Stimulated activated CD4-positive, alpha-beta T cell treated with anti-CD3 and anti-CD28 coated beads, Interleukin-4, amount 100 ng/mL, for 4 hours (primary cell): ENCODE data around the gene DCLK1.

ENCODE experiments used
- DNase-seq, 2 experiments: peaks; one replicate each; pipeline ENCODE4 v3.0.0-alpha.2; 2020

The DCLK1 gene

GRCh38 chr13:35814605-35815011 is 316.6 kb downstream of the DCLK1 start:
- no peak for DNase-seq

GRCh38 chr13:35812736-35813135 is 318.4 kb downstream of the DCLK1 start:
- DNase-seq, result no peak

DNA sequence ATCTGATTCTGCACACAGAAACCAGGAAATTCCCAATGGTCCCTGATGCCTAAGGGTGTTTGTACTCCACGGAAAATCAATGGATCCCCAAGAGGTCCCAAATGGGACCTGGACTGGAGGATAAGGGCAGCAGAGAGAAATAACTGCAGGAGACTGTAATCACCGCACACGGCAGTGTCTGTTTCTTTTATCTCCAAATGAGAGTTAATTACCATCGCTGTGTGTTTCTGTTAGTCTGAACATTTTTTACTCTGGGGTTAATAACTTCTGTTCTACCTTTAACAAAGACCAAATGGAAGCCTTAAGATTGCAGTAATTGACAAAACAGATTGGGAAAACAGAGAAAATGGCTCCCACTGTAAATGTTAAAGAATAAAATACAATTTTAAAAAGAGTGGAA is 320.9 kb downstream of the DCLK1 start:
- no peak for DNase-seq

DNA sequence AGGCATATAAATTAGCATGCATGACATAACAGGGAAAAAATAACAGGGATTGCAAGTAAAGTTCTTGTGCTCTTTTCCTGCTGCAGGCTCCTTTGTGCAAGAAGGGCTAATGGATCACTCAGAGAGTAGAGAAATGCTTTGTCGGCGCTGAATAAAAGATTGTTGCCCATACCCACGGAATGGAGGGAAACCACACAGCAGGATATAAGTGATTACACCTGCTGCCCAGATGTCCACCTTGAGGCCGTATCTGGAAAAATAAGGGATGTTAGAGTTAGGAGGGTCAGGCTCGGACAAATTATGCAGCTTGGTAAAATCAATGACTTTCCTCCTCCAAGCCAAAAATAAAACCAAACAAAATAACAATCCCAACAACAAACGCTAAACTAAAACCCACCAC is 322.3 kb downstream of the DCLK1 start:
- DNase-seq, result no peak

GRCh38 chr13:35804901-35805300 is 326.3 kb downstream of the DCLK1 start:
- DNase-seq, result no peak

GRCh38 chr13:35797991-35798390 is 333.2 kb downstream of the DCLK1 start:
- no peak for DNase-seq

DNA sequence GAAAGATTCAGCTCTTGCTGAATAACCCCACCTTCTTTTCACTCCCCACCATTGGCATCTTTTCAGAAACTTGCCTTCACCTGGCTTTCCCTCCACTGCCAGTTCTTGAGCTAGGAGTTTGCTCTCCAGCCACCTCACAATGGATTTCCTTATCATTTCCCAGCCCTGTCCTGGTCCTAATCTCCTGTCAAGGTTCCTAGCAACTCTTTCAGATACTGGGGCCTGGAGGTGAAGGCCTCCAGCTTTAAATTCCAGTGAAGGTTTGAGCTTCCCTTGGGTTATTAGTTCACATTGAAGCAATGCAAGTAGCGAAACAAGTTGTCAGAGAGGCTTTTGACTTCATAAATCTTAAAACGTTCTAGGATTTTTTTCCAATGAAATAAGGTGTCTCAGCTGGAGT is 333.9 kb downstream of the DCLK1 start:
- DNase-seq, result no peak

- no peak for DNase-seq
Observed at GRCh38 chr13:35796623-35797022, 334.6 kb downstream of the DCLK1 start.

DNA sequence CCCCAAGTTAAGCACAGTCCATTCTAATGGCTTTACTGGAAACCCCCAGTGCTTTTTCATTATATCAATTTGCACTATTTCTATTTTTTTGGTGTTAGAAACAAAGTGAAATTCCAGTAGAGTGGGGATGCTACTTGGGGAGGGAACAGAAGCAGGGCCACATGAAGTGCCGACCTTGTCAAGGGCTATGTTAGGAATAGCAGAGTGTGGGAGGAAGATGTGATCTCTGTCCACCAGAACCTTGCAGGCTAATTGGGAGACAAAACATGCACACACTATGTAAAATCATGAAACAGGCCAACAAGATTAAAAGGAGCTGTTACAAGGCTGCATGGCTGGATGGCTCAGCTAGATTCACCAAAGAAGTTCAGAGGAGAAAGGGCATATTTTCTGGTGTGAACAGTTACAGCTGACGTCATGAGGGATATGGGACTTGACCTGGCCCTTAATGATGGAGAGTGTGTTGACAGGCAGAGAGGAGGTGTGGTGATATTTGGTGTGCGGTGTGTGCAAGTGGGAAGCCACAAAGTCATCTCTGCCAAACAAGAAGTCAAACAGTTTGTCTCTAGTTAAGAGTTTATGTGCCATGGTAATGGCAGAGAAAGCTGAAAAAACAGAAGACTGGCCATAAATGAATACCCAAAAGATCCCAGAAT is 336.3 kb downstream of the DCLK1 start:
- DNase-seq, result no peak

- no peak for DNase-seq
Observed at GRCh38 chr13:35793823-35794222, 337.4 kb downstream of the DCLK1 start.

DNA sequence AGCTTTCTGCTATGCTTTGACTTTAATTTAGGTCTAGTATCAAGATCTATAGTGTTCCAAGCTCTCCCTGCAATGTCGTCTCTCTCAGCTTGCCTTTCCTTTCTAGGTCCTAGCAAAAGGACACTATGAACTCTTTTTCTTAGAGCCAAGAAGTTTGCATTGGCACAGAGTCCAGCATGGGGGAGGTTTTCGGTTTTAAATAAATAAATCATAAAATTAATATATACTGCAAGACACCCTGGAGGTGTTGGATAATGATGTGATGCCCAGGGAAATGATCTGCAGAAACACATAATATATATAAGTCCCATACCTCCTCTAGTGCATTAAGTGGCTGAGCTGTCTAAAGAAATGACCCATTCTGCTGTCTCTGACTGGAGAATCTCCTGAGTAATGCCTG is 338.3 kb downstream of the DCLK1 start:
- no peak for DNase-seq

GRCh38 chr13:35792021-35792420 is 339.2 kb downstream of the DCLK1 start:
- DNase-seq, result no peak

DNA sequence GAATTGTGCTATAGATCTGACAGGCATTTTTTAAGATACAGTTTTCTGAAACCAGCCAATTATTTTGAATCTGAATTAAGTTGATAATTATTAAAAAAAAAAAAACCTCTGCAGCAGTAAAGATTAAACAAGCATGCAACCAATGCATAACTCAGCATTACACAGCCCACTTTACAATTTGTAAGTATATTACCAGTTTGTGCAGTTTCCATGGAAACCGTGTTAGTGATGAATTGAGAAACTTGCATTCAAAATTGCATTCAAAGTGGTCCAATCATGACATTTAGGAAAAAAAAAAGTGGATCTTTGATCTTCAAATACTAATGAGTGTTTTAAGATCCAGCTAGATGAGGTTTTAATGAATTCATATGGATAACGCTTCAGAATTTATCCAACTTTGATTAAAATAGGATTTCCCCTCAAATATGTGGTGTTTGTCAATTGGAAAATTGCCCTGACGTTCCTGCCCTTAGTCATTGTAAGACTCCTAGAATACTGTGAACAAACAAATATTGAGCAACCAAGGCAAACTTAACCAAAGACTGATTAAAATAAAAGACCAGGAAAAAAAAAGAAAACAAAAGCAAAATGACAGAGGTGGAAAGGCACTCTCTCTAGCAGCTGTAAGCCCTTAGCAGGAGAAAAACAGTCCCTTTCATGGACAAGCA is 339.9 kb downstream of the DCLK1 start:
- DNase-seq, result no peak

DNA sequence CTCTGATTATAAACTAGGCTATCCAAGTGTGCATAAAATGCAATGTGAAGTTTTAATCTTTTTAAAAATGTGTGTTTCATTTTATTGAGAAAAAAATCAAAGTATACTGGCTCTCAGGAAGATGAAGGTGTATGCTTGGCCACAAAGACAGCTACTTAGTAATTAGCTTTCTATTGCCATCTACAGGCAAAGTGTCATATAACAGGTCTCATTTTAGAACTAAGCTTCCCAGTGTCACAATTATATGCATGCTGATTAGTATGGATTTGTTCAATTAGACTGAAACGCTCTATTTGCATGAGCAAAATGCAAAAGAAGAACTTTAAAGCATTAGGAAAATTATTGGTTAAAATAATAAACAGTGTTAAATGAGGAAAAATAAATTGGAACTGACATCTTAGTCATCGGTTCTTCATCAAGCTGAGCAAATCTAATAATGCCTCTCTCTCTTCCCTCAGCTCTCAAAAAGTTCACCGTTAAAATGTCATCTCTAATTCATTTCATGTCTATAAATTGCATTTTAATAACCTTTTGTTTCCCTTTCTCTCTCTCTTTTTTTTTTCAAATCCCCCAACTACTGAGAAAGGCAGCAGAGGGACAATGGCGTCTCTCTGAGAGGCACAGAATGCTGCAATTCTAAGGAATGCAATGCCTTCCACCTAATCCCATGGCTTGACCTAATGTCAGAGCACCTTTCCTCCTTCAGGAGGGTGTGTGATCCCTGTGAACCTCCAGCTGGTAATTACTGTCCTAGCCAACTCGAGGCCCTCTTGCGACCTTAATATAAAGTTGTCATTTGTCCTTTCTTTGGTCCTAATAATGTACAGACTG is 341.6 kb downstream of the DCLK1 start:
- no peak for DNase-seq

- DNase-seq, result no peak
Observed at GRCh38 chr13:35787937-35788336, 343.2 kb downstream of the DCLK1 start.

DNA sequence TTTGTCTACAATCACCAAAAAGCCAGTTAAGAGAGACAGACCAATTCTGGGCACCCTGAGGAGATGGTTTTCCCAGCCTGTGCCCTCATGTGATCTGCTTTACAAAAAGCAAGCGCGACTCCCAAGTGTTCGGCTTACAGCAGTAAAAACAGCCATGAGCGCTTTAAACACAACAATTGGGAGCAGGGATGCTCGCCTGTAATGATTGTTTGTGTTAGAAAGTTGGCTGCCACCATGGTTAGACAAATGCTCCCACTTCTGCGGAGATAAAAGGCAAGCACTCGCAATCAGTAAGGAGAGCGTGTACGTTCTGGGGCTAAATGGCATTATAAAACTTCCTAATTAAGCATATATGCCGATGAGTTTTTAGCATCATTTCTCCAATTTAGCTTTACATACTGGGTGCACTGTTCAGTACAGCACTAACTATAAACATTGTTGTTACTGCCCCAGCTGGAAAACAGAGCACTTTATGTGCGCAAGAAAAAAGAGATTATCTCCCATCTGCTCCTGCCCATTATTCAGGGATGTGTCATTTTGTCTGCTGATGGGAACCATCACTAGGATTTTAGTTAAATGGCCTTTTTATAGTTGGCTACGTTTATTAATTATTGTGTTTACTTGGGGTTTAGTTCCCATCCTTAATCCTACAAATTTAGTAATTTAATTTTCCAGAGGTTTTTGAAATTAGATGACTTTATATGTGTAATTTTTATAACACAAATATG is 345.4 kb downstream of the DCLK1 start:
- DNase-seq, result no peak

- no peak for DNase-seq
Observed at GRCh38 chr13:35784286-35784951, 346.8 kb downstream of the DCLK1 start.

DNA sequence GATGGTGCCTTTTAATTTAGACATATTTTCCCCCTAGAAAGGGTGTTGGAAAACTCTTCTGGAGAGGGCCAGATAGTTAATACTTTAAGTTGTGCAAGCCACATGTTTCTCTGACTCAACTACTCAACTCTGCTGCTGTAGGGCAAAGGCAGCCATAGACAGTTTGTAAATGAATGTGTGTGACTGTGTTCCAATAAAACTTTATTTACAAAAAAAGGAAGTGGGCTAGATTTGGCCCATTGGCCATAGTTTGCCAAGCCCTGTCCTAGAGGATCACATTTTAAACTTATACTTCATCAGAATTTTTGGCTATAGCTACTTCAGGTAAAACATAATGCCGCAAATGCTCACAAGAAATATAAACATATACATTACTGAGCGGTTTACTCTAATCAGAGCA is 348.4 kb downstream of the DCLK1 start:
- no peak for DNase-seq

GRCh38 chr13:35781036-35782000 is 349.9 kb downstream of the DCLK1 start:
- no peak for DNase-seq

DNA sequence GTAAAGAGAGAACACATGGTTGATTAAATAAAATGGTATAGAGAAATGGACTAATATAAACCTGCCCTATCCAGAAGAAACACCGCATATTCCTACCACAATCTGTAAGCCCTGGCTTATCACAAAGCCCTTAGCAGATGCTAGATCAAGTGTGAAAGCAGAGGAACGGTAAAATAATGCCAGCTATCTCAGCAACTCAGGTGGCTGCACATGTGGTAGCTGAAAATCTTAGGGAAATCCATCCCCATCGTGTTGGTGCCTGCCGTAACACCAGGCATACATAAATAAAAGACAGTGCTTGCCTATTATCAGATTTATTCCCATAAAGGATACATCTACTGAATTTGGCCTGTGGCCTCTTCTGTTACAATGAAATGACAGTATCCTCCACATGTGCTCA is 350.6 kb downstream of the DCLK1 start:
- no peak for DNase-seq

DNA sequence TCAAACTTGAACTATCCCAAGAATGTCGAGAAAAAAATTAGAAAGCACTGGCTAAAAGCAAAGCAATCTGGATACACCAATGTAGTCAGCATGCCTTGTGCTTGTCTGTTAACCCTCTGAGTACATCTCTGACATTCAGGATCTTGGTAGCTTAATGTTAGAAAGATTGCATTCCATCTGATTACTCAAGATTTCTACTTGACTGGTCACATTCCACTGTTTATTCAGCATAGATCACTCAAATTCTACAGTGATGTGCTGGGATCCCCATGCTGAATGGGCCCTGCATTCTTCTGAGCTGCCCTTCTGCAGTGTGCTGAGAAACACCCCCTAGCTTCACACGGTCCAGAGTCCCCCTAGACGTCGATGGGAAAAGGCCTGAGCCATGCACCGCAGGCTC is 359.3 kb downstream of the DCLK1 start:
- DNase-seq, result no peak
